HUES64 (cell line): ENCODE data around the gene DNAJC2.

Source experiments
- H3K27ac ChIP-seq: 2 replicates; pipeline ENCODE4 v1.7.0; 2013; ENCODE audit warnings: low read depth, low read length, inconsistent platforms
- H3K27me3 ChIP-seq: 2 replicates; pipeline ENCODE4 v1.6.1; 2013; ENCODE audit warnings: mild to moderate bottlenecking, low read length; ENCODE audit not compliant: insufficient read depth
- H3K36me3 ChIP-seq: 2 replicates; pipeline ENCODE4 v1.6.1; 2013; ENCODE audit warnings: mild to moderate bottlenecking, low read length; ENCODE audit not compliant: insufficient read depth
- H3K4me1 ChIP-seq: 2 replicates; pipeline ENCODE4 v1.6.1; 2013; ENCODE audit warnings: mild to moderate bottlenecking, low read length, moderate library complexity; ENCODE audit not compliant: insufficient read depth
- H3K4me3 ChIP-seq: 2 replicates; pipeline ENCODE4 v1.5.1; 2013; ENCODE audit warnings: mild to moderate bottlenecking, low read length, moderate library complexity
- H3K9ac ChIP-seq: 2 replicates; pipeline ENCODE4 v1.6.1; 2013; ENCODE audit warnings: mild to moderate bottlenecking, low read depth, low read length
- H3K9me3 ChIP-seq: 2 replicates; pipeline ENCODE4 v1.6.1; 2013; ENCODE audit warnings: low read depth, low read length; ENCODE audit not compliant: insufficient read depth
- WGBS: fragments of 150-250, 120-280 bp; methylation state at CpG from one replicate; pipeline ENCODE4 v1.1.7; 2013; ENCODE audit warnings: missing lambda C conversion rate; 5-methylcytosine and 5-hydroxymethylcytosine counted together

The DNAJC2 gene

DNA sequence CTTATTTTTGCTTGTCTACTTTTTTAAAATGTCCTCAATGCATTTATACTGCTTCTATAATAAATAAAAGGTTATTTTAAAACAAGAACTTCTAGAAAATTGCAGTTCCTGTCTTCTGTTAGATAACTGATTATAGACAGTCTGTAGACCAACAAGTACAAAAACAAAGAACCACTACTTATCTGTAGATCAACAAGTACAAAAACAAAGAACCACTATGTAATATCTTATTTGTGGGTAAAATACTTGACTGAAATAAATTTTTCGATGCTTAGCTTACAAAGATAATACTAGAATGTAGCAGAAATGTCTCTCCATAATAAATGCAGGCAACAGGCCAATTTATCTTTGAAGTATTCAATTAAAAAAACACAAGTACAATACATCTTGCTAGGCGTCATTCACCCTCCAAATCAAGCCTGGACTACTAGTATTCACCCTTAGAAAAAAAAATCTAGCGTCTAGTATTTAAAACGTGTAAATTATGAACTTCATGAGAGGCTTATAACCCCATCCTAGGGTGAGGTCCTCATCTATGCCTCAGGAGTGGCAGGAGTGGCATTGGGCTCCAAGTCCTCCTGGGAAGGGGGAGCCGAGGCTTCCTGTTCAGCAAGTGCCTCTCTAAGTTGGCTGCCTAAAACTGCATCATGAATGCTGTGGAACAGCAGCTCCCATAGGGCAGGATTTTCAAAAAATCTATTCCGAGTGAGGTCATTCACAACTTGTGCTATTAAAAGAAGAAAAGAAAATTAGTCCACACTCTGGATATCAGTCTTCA lies 29.5 kb upstream of the DNAJC2 start:
- H3K4me1 ChIP-seq = no peaks in the 10 kb centered on the region
- no peak overlapping the region for H3K4me3 ChIP-seq
- 85% methylated on average over 5 of the region's 6 CpGs for WGBS
- peaks cover 10% of the 10 kb centered on the region for H3K36me3 ChIP-seq
- H3K27ac ChIP-seq = no peak overlapping the region
- H3K27me3 ChIP-seq = no peaks in the 10 kb centered on the region
- no peaks in the 10 kb centered on the region for H3K9me3 ChIP-seq
- H3K9ac ChIP-seq = no peak overlapping the region

DNA sequence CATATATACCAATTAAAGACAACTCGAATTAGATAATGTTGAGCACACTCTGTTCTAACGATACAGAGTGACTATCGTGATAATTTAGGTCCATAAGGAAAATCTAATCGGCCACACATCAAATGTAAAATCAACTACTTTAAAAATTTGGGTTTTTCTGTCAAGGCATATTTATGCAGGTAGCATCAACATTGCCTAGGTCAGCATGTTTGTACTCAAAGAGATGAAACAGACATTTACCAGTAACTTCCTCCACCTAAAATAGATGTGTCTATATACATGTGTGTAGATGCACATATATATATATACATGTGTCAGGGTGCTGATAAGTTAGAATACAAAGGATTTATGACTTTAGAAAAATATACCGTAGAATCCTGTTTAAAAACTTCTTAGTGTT lies 24.9 kb upstream of the DNAJC2 start:
- H3K27ac ChIP-seq = no peak overlapping the region
- peaks cover 56% of the 10 kb centered on the region for H3K36me3 ChIP-seq
- H3K27me3 ChIP-seq = no peaks in the 10 kb centered on the region
- over 99% methylated on average over 5 of the region's 5 CpGs for WGBS
- H3K4me3 ChIP-seq = no peak overlapping the region
- H3K9ac ChIP-seq = no peak overlapping the region
- H3K9me3 ChIP-seq = no peaks in the 10 kb centered on the region
- H3K4me1 ChIP-seq = no peaks in the 10 kb centered on the region

DNA sequence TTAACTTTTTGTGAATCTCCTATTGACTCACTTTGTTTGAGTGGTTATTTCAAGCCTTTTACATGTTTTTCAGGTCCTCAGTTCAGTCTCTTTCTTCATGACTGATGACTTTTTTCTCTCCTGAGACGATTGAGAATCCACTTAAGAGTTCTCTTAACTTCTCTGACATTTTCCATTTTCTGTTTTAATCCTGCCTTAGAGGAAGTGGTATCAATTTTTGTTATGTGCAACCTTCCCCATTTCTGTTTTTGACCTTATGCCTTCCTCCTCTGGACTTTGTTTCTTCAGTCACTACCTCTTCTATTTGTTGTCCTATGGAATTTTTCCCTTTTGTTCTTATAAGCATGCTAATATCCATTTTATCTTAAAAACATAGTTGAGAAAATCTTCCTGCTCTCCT lies 5.2 kb upstream of the DNAJC2 start:
- 100% methylated on average over 1 of the region's 1 CpG for WGBS
- Histone ChIP-seq H3K27me3 (no peaks in the 10 kb centered on the region), H3K36me3 (peaks cover 43% of the 10 kb centered on the region), H3K4me3 (no peak overlapping the region), H3K27ac (no peak overlapping the region), H3K9me3 (no peaks in the 10 kb centered on the region), H3K9ac (no peak overlapping the region), H3K4me1 (0 out of 2 replicates have a peak, but pooled peaks cover 7% of the 10 kb centered on the region)

DNA sequence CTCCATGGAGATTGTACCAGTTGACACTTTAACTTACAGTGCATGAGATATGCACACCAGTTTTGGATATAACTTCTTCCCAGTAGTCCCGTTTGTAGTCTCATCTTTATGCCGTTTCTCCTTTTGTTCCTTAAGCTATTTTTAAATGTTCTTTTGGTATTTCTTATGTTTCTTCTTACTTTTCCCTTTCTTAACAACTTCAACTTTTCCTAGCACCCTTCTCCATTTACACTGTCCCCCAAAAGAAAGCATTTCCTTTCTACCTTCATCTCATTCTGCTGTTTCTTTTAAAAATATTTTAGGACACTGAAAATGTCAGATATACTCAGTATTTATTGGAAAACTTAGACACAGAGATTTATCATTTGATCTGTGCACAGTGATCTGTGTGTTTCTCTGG lies 4.4 kb upstream of the DNAJC2 start:
- H3K4me1 ChIP-seq = 0 out of 2 replicates have a peak, but pooled peaks cover 7% of the 10 kb centered on the region
- 81% methylated on average over 2 of the region's 2 CpGs for WGBS
- peak overlapping the region; percentile 94; the same call in 1 of the 2 replicates for H3K9ac ChIP-seq
- no peaks in the 10 kb centered on the region for H3K27me3 ChIP-seq
- H3K9me3 ChIP-seq = no peaks in the 10 kb centered on the region
- H3K27ac ChIP-seq = no peak overlapping the region
- H3K4me3 ChIP-seq = peak overlapping the region; percentile 92
- H3K36me3 ChIP-seq = peaks cover 34% of the 10 kb centered on the region

DNA sequence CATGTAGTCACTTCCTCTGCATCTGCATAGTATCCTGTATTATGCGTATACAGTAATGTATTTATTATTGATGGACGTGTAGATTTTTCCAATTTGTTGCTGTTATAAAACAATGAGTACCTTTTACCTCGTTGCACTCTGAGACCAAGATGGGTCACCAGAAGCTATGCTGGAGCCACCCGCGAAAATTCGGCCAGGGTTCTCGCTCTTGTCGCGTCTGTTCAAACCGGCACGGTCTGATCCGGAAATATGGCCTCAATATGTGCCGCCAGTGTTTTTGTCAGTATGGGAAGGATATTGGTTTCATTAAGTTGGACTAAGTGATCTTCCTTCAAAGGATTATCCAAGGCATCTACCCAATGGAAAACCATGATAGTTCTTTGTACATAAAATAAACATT lies 3.9 kb upstream of the DNAJC2 start:
- WGBS = 16% methylated on average over 12 of the region's 13 CpGs
- Histone ChIP-seq H3K4me1 (0 out of 2 replicates have a peak, but pooled peaks cover 10% of the 10 kb centered on the region), H3K27me3 (no peaks in the 10 kb centered on the region), H3K9me3 (no peaks in the 10 kb centered on the region), H3K36me3 (peaks cover 29% of the 10 kb centered on the region), H3K4me3 (peak overlapping the region; percentile 92), H3K9ac (peak overlapping the region; percentile 94; the same call in 1 of the 2 replicates), H3K27ac (no peak overlapping the region)

DNA sequence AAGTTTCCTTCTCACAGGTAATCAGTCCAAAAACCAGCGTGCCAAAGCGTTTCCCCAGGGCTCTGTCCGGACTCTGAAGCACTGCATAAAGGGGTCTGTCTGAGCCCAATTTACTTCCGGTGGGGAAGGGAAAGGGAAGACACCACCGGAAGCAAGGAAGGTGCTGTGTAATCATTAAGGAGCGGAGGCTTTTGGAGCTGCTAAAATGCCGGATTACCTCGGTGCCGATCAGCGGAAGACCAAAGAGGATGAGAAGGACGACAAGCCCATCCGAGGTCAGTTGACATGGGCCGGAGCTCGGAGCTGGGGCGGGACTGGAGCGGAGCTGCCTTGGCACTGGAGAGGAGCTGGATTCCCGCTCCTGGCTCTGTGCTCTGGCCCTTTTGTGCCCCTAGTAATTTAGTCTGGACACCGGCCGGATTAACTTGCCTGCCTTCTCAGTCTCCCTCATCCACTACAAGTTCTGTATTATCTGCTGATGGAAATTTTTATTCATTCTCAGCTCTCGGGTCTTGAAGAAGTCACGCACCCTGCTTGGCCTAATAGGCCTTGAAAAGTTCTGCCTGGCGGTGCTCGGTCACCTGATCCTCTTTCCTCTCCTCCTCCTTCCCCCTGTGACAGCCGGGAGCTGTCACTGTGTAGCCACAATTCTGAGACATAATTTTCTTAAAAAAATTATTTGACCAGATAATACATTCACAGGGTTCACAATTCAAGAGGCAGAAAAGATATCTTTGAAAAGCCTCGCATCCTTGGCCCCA lies 3.1 kb upstream of the DNAJC2 start, which contains the start of gene PSMC2:
TSS of gene PSMC2 (plus strand) at position 137 of the 761 bp plus-strand sequence. CDS start at position 206, 69 bp downstream.
- Histone ChIP-seq H3K4me3 (peak within 1 kb of the TSS; percentile 92), H3K27ac (peak within 1 kb of the TSS; percentile 72), H3K36me3 (peaks cover 21% of the 10 kb centered on the region), H3K9me3 (no peaks in the 10 kb centered on the region), H3K4me1 (0 out of 2 replicates have a peak, but pooled peaks cover 10% of the 10 kb centered on the region), H3K9ac (peak within 1 kb of the TSS; percentile 94), H3K27me3 (no peaks in the 10 kb centered on the region)
- under 1% methylated on average over 25 of the region's 25 CpGs for WGBS

DNA sequence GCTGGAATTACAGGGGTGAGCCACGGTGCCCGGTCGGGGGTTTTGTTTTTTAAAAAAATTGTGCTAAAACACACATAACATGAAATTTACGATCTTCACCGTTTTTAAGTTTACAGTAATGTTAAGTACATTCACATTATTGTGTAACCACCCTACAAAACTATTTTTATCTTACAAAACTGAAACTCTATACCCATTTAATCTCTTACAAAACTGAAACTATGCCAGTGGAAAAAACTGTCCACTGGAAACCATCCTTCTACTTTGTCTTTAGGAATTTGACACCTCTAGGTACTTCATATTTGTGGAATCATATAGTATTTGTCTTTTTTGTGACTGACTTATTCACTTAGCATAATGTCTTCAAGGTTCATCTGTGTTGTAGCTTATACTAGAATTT lies 1.8 kb upstream of the DNAJC2 start:
- Histone ChIP-seq H3K9me3 (no peaks in the 10 kb centered on the region), H3K27me3 (no peaks in the 10 kb centered on the region), H3K9ac (no peak overlapping the region), H3K27ac (no peak overlapping the region), H3K4me3 (no peak overlapping the region), H3K4me1 (0 out of 2 replicates have a peak, but pooled peaks cover 10% of the 10 kb centered on the region), H3K36me3 (peaks cover 20% of the 10 kb centered on the region)
- WGBS = 95% methylated on average over 5 of the region's 5 CpGs

DNA sequence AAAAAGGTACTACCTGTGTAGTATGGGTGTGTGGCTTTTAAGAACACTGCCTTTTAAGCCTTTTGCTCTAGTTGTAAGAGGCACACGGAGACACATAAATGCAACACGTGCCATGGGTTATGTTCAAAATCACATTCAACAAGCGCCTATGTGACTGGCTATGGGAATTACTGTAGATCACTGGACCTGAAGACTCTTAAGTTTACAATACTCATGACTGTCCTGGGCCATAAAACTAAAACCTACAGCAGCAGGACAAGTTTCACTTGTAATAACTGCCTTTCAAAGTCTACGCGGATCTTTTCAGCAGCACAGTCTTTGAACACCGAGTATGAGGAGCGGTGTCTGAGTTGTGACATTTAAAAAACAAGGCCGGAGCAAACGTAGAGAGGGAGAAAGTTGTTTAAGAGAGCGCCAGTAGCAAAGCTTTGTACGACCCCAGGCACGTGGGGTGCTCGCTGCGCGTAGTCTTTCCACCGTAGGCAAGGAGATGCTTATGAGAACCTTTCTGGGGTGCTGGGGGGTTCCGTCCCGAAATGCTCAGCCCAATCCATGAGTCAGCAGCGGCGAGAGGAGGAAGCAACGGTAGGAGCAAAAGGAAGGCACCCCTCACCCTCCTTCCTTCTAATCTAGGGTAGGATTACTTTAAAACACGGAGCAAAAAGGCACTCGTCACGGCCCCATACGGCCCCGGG lies 662 bp downstream of the DNAJC2 start:
- WGBS = 2% methylated on average over 26 of the region's 26 CpGs
- H3K9ac ChIP-seq = peak overlapping the region; percentile 94
- H3K36me3 ChIP-seq = peaks cover 33% of the 10 kb centered on the region
- 0 out of 2 replicates have a peak, but pooled peaks cover 7% of the 10 kb centered on the region for H3K4me1 ChIP-seq
- peak overlapping the region; percentile 77 for H3K27ac ChIP-seq
- H3K4me3 ChIP-seq = peak overlapping the region; percentile 82
- H3K27me3 ChIP-seq = no peaks in the 10 kb centered on the region
- H3K9me3 ChIP-seq = no peaks in the 10 kb centered on the region

DNA sequence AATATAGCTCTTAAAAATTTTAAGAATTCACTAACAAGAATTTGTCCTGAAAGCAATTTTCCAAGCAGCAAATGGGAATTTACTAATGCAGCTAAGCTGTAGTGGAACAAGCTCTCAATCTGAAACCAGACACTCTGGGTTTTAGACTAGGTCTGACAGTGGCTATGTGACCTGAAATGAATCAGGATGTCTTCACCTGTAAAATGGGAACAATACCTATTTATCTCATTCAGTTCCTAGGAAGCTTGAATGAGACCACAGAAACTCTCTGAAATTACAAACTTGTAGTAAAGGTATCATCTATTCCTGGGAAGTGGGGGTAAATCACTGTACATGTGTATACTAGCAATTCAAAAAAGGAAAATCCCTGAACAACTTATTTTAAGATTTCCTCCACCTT lies 1.2 kb downstream of the DNAJC2 start:
- H3K9me3 ChIP-seq = no peaks in the 10 kb centered on the region
- 0 out of 2 replicates have a peak, but pooled peaks cover 3% of the 10 kb centered on the region for H3K4me1 ChIP-seq
- H3K36me3 ChIP-seq = peaks cover 35% of the 10 kb centered on the region
- peak overlapping the region; percentile 94 for H3K9ac ChIP-seq
- H3K27ac ChIP-seq = no peak overlapping the region
- H3K4me3 ChIP-seq = peak overlapping the region; percentile 82
- H3K27me3 ChIP-seq = no peaks in the 10 kb centered on the region

DNA sequence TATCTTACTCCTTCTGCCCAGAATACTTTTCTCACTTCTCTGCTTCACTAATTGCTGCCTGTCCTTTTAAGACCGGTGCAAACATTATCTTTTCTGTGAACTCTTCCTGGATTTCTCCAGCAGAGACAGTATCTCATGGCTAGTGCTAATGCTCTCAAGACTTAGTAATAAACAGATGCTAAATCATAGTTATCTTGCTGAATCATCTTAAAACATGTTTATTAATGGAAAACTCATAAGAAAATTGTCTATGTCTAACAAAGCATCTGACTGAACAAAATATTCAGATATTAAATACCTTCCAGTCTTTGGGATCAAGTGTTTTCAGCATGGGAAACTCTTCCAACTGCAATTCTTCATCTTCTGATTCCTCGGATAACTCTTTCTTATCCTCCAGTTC lies 3.1 kb downstream of the DNAJC2 start:
- Histone ChIP-seq H3K9ac (no peak overlapping the region), H3K4me1 (0 out of 2 replicates have a peak, but pooled peaks cover 3% of the 10 kb centered on the region), H3K4me3 (no peak overlapping the region), H3K27ac (no peak overlapping the region), H3K27me3 (no peaks in the 10 kb centered on the region), H3K36me3 (peaks cover 50% of the 10 kb centered on the region), H3K9me3 (no peaks in the 10 kb centered on the region)
- 98% methylated on average over 2 of the region's 2 CpGs for WGBS
